SJSA1 (cell line): Measurements from ENCODE around the gene POT1. TPM values are rescaled to one million over a fixed set of nuclear protein-coding genes. Genes with fewer than 3 reads are reported as not detected.
"Not testable (repeated sequence)": the region's sequence is repeated elsewhere in the genome, so short reads cannot be mapped to it uniquely, and the experiment has no call there.

ENCODE experiments used
- DNase-seq, 2 experiments: peaks; one replicate each; pipeline ENCODE4 v3.0.0-alpha.2; 2015 to 2020; ENCODE audit warnings: low spot score in 2 of 2, low read depth in 1 of 2
- H3K27ac ChIP-seq: fragments of 250-450 bp; sonication (Bioruptor Pico); 2 replicates; pipeline ENCODE4 v1.5.1; 2020; ENCODE audit warnings: mild to moderate bottlenecking, moderate library complexity
- H3K27me3 ChIP-seq: fragments of 250-450 bp; sonication (Bioruptor Pico); replicated peaks from 2 replicates; pipeline ENCODE4 v1.5.1; 2020; ENCODE audit warnings: mild to moderate bottlenecking, moderate library complexity
- H3K36me3 ChIP-seq: fragments of 250-450 bp; sonication (Bioruptor Pico); 2 replicates; pipeline ENCODE4 v1.5.1; 2020; ENCODE audit warnings: mild to moderate bottlenecking
- H3K4me1 ChIP-seq: fragments of 250-450 bp; sonication (Bioruptor Pico); replicated peaks from 2 replicates; pipeline ENCODE4 v1.6.1; 2021; ENCODE audit warnings: mild to moderate bottlenecking
- H3K4me3 ChIP-seq: fragments of 250-450 bp; sonication (Bioruptor Pico); 2 replicates; pipeline ENCODE4 v1.5.1; 2020; ENCODE audit warnings: mild to moderate bottlenecking
- H3K9me3 ChIP-seq: fragments of 250-450 bp; sonication (Bioruptor Pico); replicated peaks from 2 replicates; pipeline ENCODE4 v1.5.1; 2020; ENCODE audit warnings: mild to moderate bottlenecking
- total RNA-seq: library from RNA; depleted of rRNA; stranded (reverse); fragments of >200 nt; shearing (Covaris generic); gene quantifications from 2 replicates; pipeline ENCODE4 v1.2.3, GENCODE V29; 2014; rRNA removed

POT1 gene, protein sequence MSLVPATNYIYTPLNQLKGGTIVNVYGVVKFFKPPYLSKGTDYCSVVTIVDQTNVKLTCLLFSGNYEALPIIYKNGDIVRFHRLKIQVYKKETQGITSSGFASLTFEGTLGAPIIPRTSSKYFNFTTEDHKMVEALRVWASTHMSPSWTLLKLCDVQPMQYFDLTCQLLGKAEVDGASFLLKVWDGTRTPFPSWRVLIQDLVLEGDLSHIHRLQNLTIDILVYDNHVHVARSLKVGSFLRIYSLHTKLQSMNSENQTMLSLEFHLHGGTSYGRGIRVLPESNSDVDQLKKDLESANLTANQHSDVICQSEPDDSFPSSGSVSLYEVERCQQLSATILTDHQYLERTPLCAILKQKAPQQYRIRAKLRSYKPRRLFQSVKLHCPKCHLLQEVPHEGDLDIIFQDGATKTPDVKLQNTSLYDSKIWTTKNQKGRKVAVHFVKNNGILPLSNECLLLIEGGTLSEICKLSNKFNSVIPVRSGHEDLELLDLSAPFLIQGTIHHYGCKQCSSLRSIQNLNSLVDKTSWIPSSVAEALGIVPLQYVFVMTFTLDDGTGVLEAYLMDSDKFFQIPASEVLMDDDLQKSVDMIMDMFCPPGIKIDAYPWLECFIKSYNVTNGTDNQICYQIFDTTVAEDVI
- total RNA-seq: 14.1 and 25.8 TPM in 2 replicates

DNA sequence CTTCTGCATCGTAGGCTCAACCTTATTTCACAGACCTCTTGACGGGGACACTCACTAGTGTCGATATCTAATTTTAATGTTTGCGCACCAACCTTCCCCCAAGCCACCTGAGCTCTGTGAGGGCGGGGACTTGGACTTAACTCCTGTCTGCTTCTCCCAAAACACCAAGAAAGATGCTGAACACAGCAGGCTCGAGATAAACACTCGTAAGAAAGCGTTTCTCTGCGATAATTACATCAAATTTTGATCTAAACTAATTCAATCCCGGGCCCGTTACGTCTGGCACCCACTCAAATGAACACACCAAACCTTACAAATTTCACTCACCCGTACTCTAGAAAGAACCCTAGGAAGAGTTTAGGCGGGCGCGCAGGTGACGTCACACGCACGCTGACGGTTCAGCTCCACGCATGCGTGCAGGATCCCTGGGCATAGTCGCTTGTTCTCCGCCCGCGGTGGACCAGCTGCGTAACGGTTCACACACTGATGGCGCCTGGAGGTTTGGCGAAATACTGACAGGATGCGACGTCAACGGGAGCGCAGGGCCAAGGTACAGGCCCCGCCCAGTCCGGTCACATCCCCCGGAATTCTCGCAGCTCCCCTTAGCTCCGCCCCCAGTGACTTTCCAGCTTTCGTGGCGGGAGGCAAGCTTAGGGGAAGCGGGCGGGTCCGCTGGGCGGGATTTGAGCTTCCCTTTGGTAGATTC, at the start of gene POT1:
POT1 (minus strand) TSS at position 359 of the 706 bp plus-strand sequence. CDS start 32,652 bp downstream, outside the sequence.
- H3K4me3 ChIP-seq: peak within 1 kb of the TSS; percentile 54
- H3K4me1 ChIP-seq: no peaks in the 10 kb centered on the region
- DNase-seq: peak; percentile 95 to 99
- no peaks in the 10 kb centered on the region for H3K27me3 ChIP-seq
- H3K36me3 ChIP-seq: peaks cover 21% of the 10 kb centered on the region; the same call in 1 of the 2 replicates
- H3K9me3 ChIP-seq: no peaks in the 10 kb centered on the region
- H3K27ac ChIP-seq: peak within 1 kb of the TSS; percentile 67

DNA sequence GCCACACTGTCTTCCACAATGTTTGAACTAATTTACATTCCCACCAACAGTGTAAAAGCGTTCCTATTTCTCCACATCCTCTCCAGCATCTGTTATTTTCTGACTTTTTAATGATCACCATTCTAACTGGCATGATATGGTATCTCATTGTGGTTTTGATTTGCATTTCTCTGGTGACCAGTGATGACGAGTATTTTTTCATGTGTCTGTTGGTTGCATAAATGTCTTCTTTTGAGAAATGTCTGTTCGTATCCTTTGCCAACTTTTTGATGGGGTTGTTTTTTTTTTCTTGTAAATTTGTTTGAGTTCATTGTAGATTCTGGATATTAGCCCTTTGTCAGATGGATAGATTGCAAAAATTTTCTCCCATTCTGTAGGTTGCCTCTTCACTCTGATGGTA, 45.5 kb upstream of the POT1 start:
- H3K27me3 ChIP-seq: not testable (repeated sequence)

DNA sequence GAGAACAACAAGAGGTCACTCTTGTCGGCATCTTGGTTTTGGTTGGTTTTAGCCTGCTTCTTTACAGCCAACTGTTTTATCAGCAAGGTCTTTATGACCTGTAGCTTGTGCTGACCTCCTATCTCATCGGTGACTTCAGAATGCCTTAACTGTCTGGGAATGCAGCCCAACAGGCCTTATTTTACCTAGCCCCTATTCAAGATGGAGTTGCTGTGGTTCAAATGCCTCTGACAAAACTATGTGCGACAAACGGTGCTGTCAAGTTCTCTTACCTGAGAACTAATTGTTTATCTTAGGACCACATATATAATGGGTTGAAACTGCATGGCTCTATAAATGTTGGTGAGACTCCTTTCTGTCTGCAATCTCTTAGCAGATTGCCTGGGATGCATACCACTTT, 35.9 kb upstream of the POT1 start:
- H3K4me1 ChIP-seq: no peaks in the 10 kb centered on the region
- H3K27me3 ChIP-seq: no peaks in the 10 kb centered on the region
- H3K36me3 ChIP-seq: no peaks in the 10 kb centered on the region
- H3K4me3 ChIP-seq: no peak overlapping the region
- DNase-seq: no peak
- no peak overlapping the region for H3K27ac ChIP-seq
- no peaks in the 10 kb centered on the region for H3K9me3 ChIP-seq

More for the DNA sequence above, 45.5 kb upstream of the POT1 start:
- H3K4me3 ChIP-seq, H3K36me3 ChIP-seq, H3K4me1 ChIP-seq, H3K9me3 ChIP-seq, DNase-seq, H3K27ac ChIP-seq: not testable (repeated sequence)

DNA sequence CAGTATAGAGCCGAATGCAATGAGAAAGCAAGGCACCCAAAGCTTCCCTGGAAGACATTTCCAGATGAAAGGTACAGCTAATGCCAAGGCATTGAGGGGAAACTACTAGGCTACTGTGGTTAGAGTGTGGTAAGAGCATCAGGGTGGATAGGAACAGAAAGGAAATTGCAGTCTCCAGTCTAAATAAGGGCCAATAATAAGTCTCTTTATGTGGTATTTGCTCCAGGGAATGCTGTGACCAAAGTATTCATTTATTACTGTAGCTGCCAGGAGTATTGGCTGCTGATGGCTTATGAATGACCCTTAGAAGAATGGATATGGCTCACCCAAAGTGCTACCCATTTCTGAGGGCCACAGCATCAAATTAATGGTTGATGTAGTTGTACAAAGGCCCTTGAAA, 30.1 kb upstream of the POT1 start:
- DNase-seq: no peak
- Histone ChIP-seq H3K4me1 (no peaks in the 10 kb centered on the region), H3K27me3 (no peaks in the 10 kb centered on the region), H3K9me3 (no peaks in the 10 kb centered on the region), H3K27ac (no peak overlapping the region), H3K4me3 (no peak overlapping the region), H3K36me3 (no peaks in the 10 kb centered on the region)

DNA sequence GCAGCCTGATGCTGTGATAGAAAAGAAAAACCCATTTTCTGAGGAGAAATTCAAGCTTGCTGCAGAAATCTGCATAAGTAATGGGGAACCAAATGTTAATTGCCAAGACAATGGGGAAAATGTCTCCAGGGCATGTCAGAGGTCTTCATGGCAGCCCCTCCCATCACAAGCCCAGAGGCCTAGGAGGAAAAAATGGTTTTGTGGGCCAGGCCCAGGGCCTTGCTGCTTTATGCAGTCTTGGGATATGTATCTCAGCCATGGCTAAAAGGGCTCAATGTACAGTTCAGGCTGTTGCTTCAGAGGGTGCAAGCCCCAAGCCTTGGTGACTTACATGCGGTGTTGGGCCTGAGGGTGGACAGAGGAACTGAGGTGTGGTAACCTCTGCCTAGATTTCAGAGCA, 28.3 kb upstream of the POT1 start:
- not testable (repeated sequence) for DNase-seq, H3K36me3 ChIP-seq, H3K27ac ChIP-seq, H3K4me3 ChIP-seq, H3K9me3 ChIP-seq, H3K27me3 ChIP-seq, H3K4me1 ChIP-seq

DNA sequence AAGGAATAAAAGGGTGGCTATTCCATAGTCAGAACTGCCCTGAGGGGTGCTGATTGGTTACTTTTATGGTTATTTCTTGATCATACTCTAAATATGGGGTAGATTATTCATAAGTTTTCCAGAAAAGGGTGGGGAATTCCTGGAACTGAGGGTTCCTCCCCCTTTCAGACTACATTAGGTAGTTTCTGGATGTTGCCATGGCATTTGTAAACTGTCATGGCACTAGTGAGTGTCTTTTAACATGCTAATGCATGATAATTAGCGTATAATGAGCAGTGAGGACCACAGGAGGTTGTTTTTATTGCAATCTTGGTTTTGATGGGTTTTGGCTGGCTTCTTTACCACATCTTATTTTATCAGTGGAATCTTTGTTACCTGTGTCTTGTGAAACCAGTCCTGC, 26.5 kb upstream of the POT1 start:
- Histone ChIP-seq H3K27ac (no peak overlapping the region), H3K36me3 (no peaks in the 10 kb centered on the region), H3K27me3 (no peaks in the 10 kb centered on the region), H3K4me1 (no peaks in the 10 kb centered on the region), H3K9me3 (no peaks in the 10 kb centered on the region), H3K4me3 (no peak overlapping the region)
- no peak for DNase-seq

DNA sequence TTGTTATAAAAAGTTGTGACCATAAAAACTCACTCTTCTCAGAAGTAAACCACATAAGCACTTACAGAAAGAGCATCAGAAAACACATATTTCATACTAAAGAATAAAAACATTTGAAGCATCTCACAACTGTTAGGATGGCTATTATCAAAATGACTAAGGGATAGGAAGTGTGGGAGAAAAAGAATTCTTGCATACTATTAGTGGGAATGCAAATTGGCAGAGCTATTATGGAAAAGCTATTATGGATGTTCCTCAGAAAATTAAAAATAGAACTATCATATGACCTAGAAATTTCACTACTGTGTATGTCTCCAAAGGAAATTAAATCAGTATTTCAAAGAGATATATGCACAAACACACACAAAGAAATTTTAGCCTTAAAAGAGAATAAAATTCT, 25.2 kb upstream of the POT1 start:
- no peak overlapping the region for H3K27ac ChIP-seq
- no peaks in the 10 kb centered on the region for H3K4me1 ChIP-seq
- H3K4me3 ChIP-seq: no peak overlapping the region
- no peaks in the 10 kb centered on the region for H3K36me3 ChIP-seq
- DNase-seq: no peak
- H3K9me3 ChIP-seq: no peaks in the 10 kb centered on the region
- H3K27me3 ChIP-seq: no peaks in the 10 kb centered on the region

DNA sequence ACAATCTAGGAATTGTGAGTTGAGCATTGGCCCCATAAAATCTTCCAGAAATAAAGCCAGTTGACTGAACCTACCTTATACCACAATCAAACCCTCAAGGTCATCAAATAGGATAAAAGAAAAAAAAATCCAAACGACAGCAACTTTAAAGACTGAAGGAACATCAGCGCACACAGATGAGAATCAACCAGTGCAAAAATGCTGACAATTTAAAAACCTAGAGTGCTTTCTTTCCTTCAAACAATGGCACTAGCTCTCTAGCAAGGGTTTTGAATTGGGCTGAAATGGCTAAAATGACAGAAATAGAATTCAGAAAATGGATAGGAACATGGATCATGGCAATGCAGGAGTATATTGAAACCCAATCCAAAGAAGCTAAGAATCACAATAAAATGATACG, 16.1 kb upstream of the POT1 start:
- no peaks in the 10 kb centered on the region for H3K27me3 ChIP-seq
- no peaks in the 10 kb centered on the region; the same call in 1 of the 2 replicates for H3K9me3 ChIP-seq
- no peaks in the 10 kb centered on the region for H3K36me3 ChIP-seq
- H3K4me1 ChIP-seq: no peaks in the 10 kb centered on the region
- DNase-seq: no peak
- H3K4me3 ChIP-seq: no peak overlapping the region
- H3K27ac ChIP-seq: no peak overlapping the region

DNA sequence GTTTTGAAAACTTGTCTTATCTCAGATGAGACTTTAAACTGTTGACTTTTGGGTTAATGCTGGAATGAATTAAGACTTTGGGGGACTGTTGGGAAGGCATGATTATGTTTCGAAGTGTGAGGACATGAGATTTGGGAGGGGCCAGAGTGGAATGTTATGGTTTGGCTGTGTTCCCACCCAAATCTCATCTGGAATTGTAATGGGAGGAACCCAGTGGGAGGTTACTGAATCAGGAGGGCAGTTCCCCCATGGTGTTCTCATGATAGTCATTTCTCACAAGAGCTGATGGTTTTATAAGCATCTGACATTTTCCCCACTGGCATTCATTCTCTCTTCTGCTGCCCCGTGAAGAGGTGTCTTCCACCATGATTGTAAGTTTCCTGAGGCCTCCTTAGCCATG, 13.8 kb upstream of the POT1 start:
- no peak for DNase-seq
- Histone ChIP-seq H3K9me3 (no peaks in the 10 kb centered on the region; the same call in 1 of the 2 replicates), H3K4me3 (no peak overlapping the region), H3K4me1 (no peaks in the 10 kb centered on the region), H3K27ac (no peak overlapping the region), H3K36me3 (no peaks in the 10 kb centered on the region), H3K27me3 (no peaks in the 10 kb centered on the region)

DNA sequence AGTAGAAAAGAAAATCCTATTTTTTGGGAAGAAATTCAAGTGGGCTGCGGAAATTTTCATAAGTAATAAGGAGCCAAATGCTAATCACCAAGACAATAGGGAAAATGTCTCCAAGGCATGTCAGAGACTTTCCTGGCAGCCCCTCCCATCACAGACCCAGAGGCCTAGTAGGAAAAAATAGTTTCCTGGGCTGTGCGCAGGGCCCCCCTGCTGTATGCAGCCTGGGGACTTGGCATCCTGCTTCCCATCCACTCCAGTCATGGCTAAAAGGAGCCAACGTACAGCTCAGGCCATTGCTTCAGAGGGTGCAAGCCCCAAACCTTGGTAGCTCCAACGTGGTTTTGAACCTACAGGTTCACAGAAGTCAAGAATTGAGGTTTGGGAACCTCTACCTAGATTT, 12.8 kb upstream of the POT1 start:
- Histone ChIP-seq H3K4me3 (no peak overlapping the region), H3K4me1 (no peaks in the 10 kb centered on the region), H3K9me3 (no peaks in the 10 kb centered on the region; the same call in 1 of the 2 replicates), H3K27ac (no peak overlapping the region), H3K27me3 (no peaks in the 10 kb centered on the region), H3K36me3 (no peaks in the 10 kb centered on the region)
- no peak for DNase-seq

DNA sequence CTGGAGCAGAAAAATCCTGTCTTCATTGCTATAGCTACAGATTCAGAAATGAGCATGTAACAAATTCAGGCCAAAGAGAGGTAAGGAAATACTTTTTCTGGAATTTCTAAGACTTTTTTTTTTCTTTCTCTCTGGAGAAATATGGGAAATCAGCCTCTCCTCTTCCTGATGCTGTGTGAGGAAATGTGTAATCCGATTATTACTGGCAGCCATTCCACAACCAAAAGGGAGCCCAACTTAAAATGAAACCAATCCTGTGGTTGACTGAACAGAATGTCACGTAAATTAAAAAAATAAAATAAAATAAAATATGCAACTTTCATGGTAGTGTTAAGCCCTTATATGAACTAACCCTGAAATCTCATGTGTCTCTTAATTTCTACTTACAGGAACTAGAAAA, 10.7 kb upstream of the POT1 start:
- Histone ChIP-seq H3K4me3 (no peak overlapping the region), H3K9me3 (no peaks in the 10 kb centered on the region), H3K27me3 (no peaks in the 10 kb centered on the region), H3K27ac (no peak overlapping the region), H3K36me3 (no peaks in the 10 kb centered on the region), H3K4me1 (no peaks in the 10 kb centered on the region)
- DNase-seq: no peak

DNA sequence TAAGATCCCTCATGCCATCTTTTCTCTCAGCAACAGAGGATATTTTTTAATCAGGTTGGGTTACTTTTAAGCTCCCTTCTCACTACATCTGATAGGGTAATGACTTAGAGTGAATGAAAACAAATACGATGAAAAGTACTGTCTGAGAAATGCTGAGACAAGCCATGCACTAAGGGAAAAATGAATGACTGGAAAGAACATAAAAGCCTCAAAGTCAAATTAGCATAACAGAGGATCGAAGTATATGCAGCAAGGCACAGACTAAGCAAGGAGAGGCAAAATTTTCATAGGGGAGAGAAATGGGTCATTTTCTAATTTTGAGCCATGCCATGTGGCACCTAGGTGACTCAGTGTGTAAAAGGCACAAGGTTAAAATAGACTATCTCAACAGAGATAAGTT, 8.5 kb upstream of the POT1 start:
- Histone ChIP-seq H3K36me3 (no peaks in the 10 kb centered on the region), H3K4me1 (no peaks in the 10 kb centered on the region), H3K27ac (no peak overlapping the region), H3K9me3 (no peaks in the 10 kb centered on the region), H3K4me3 (no peak overlapping the region), H3K27me3 (no peaks in the 10 kb centered on the region)
- no peak for DNase-seq

DNA sequence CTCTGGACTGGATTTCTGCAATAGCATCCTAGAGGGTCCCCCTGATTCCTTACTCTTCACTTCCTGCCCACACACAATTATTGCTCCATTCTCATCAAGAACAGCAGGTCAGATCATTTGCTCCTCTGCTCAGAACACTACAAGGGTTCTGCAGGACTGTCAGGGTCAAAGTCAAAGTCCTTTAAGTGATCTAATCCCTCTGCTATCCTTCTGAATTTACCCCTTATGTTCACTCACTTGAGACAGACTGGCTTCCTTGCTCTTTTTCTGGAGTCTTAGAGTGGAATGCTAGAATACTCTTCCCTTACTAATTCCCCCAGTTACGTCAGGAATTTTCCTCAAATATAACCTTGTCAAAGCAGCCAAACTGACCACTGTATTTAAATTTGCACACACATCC, 7.5 kb upstream of the POT1 start:
- H3K4me3 ChIP-seq: no peak overlapping the region
- DNase-seq: no peak
- no peaks in the 10 kb centered on the region for H3K9me3 ChIP-seq
- no peaks in the 10 kb centered on the region for H3K27me3 ChIP-seq
- H3K4me1 ChIP-seq: no peaks in the 10 kb centered on the region
- no peak overlapping the region for H3K27ac ChIP-seq
- H3K36me3 ChIP-seq: no peaks in the 10 kb centered on the region

DNA sequence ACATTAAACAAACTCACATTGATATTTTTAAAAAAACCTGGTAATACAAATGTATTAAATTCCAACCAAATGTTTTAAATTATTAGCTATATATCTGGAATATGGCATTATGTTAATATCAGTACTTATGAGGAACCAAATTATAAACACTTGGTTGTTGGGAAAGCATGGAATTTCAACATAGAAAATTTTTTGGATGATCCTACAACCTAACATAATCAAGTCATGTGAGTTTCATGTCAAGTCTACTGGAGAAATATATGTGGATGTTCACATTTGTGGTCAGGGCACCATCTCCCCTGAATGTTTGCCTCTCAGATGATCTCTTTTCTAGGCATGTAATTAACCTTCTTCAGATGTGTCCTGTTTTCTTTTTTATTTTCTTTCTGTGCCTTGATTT, 5.2 kb upstream of the POT1 start:
- no peak for DNase-seq
- Histone ChIP-seq H3K4me3 (no peak overlapping the region), H3K27me3 (no peaks in the 10 kb centered on the region), H3K36me3 (no peaks in the 10 kb centered on the region), H3K27ac (no peak overlapping the region), H3K4me1 (no peaks in the 10 kb centered on the region), H3K9me3 (no peaks in the 10 kb centered on the region)
